ENCODE results near the gene CCHCR1. TPM values are rescaled to one million over a fixed set of nuclear protein-coding genes. Genes with fewer than 3 reads are reported as not detected.
"Not testable (repeated sequence)": the region's sequence is repeated elsewhere in the genome, so short reads cannot be mapped to it uniquely, and the experiment has no call there.

Gene CCHCR1
- total RNA-seq, 2 donors from 2014 or later: 31.8 to 55.4 TPM

- H3K4me3 ChIP-seq; H3K9ac ChIP-seq (ENCODE audit: low read depth in 2 of 2, low read length in 2 of 2); H3K27ac ChIP-seq; H3K9me3 ChIP-seq; H3K27me3 ChIP-seq; H3K36me3 ChIP-seq; intact Hi-C loops (cut with DNase I); H3K4me1 ChIP-seq; DNase-seq: not testable (repeated sequence)
These were observed 25.7 kb upstream of the CCHCR1 start for GRCh38 chr6:31183287-31183686.

GRCh38 chr6:31180500-31180899 is 22.9 kb upstream of the CCHCR1 start:
- H3K9ac ChIP-seq (ENCODE audit: low read depth in 2 of 2, low read length in 2 of 2): no peak overlapping the region
- H3K9me3 ChIP-seq: no peaks in the 10 kb centered on the region
- H3K4me1 ChIP-seq: peaks cover 8% of the 10 kb centered on the region
- no peak overlapping the region for H3K27ac ChIP-seq
- H3K4me3 ChIP-seq: peak overlapping the region; percentile 3
- intact Hi-C loops (cut with DNase I): no loop called here
- H3K27me3 ChIP-seq: no peaks in the 10 kb centered on the region
- H3K36me3 ChIP-seq: no peaks in the 10 kb centered on the region
- peak; percentile 49 for DNase-seq
- TF ChIP-seq CTCF (IDR thresholded peaks at IDR 0.05): no peak

DNA sequence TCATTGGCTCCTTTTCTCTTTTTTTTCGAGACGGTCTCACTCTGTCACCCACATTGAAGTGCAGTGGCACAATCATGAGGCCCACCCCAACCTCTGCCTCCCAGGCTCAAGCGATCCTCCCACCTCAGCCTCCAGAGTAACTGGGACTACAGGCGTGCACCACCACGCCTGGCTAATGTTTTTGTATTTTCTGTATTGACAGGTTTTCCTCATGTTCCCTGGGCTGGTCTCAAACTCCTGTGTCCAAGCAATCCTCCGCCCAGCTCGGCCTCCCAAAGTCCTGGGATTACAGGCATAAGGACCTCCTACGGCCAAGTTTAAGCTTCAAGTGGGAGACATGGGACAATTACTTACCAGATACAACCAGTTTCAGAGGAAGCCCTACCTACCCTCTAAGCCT is 22.3 kb upstream of the CCHCR1 start:
- intact Hi-C loops (cut with DNase I): no loop called here
- Histone ChIP-seq H3K36me3 (no peaks in the 10 kb centered on the region), H3K27ac (no peak overlapping the region), H3K27me3 (no peaks in the 10 kb centered on the region), H3K4me3 (no peak overlapping the region), H3K4me1 (peaks cover 8% of the 10 kb centered on the region), H3K9ac (ENCODE audit: low read depth in 2 of 2, low read length in 2 of 2) (no peak overlapping the region), H3K9me3 (no peaks in the 10 kb centered on the region)
- no peak for TF ChIP-seq CTCF (IDR thresholded peaks at IDR 0.05)
- no peak for DNase-seq

GRCh38 chr6:31179042-31179386 is 21.4 kb upstream of the CCHCR1 start:
- Histone ChIP-seq H3K36me3 (no peaks in the 10 kb centered on the region), H3K4me1 (peaks cover 8% of the 10 kb centered on the region), H3K27ac (peak overlapping the region; percentile 23)

DNA sequence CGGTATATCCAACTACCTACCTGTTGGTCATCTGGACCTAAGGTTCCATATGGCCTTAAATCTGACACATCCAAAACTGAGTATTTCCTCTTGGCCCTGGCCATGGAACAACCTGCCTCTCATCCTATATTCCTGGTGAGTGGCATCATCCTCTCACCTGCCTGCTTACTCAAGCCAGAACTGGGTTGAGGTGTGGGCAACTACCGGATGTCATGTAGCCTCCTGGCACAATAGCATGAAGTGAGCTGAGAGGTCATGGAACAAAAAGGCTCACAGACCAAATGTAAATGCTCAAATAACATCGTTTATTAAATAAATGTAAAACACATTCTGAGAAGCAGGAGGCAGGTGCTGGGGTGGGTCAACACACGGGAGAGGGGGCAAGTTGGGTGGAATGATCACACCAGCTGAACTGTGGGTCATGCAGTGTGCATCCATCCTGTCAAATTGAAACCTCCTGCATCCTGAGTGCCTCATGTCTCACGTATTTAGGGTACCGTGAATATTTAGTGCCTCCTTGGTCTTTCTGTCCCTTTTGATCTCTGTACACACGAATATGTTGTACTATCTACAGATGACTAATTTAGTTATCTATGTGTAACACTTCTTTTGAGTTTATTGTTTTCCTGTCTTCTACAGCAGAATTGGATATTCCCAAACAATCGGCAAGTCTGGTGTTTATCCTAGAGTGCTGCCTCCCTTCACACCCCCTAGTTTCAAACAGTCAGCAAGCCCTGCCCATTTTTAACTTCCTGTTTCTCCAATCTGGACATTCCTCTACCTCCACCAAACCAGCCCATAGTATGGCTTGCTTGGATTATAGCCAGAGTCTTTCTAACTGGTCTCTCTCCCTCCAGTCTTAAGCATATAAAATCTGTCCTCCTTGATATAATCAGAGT is 20.8 kb upstream of the CCHCR1 start:
- peak; percentile 58 for DNase-seq
- no peaks in the 10 kb centered on the region for H3K9me3 ChIP-seq
- H3K36me3 ChIP-seq: no peaks in the 10 kb centered on the region
- no peak for TF ChIP-seq CTCF (IDR thresholded peaks at IDR 0.05)
- H3K27me3 ChIP-seq: no peaks in the 10 kb centered on the region
- no peak overlapping the region for H3K4me3 ChIP-seq
- intact Hi-C loops (cut with DNase I): no loop called here
- H3K27ac ChIP-seq: peak overlapping the region; percentile 23
- H3K9ac ChIP-seq (ENCODE audit: low read depth in 2 of 2, low read length in 2 of 2): no peak overlapping the region
- H3K4me1 ChIP-seq: peaks cover 8% of the 10 kb centered on the region

More at GRCh38 chr6:31179042-31179386, 21.4 kb upstream of the CCHCR1 start:
- peak; percentile 60 for DNase-seq
- intact Hi-C loops (cut with DNase I): no loop called here
- H3K4me3 ChIP-seq: no peak overlapping the region
- no peaks in the 10 kb centered on the region for H3K27me3 ChIP-seq
- H3K9ac ChIP-seq (ENCODE audit: low read depth in 2 of 2, low read length in 2 of 2): no peak overlapping the region
- H3K9me3 ChIP-seq: no peaks in the 10 kb centered on the region
- TF ChIP-seq CTCF (IDR thresholded peaks at IDR 0.05): no peak

DNA sequence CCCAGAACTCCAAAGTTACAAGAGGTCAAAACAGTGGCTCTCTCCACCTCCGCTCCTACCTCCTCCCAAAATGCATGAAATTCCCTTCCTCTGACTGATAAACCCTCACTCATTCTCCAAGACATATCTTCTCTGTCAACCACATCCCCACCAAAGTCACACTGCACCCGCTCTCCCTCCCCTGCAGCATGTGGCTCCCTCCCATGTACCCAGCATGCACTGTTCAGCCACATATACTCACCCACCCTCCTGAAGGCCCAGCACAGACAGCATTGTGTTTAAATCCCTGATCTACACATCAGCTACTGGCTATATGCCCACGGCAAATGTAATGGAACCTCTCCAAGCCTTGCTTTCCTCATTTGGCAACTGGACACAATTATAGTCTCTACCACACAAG is 18.4 kb upstream of the CCHCR1 start:
- intact Hi-C loops (cut with DNase I): no loop called here
- no peak for TF ChIP-seq CTCF (IDR thresholded peaks at IDR 0.05)
- H3K9me3 ChIP-seq: no peaks in the 10 kb centered on the region
- H3K36me3 ChIP-seq: no peaks in the 10 kb centered on the region
- no peak for DNase-seq
- H3K27me3 ChIP-seq: no peaks in the 10 kb centered on the region
- H3K4me3 ChIP-seq: no peak overlapping the region
- peaks cover 8% of the 10 kb centered on the region for H3K4me1 ChIP-seq
- peak overlapping the region in 1 of 2 donors; percentile 24 for H3K9ac ChIP-seq (ENCODE audit: low read depth in 2 of 2, low read length in 2 of 2)
- no peak overlapping the region for H3K27ac ChIP-seq

Data from colonic mucosa (tissue), 4 donors.